HCT116 (cell line): ENCODE data around the gene SYTL3. TPM values are rescaled to one million over a fixed set of nuclear protein-coding genes. Genes with fewer than 3 reads are reported as not detected.

Experiments
- ATAC-seq: fragments of 200-7000 bp; cut with Tn5 transposase; 2 replicates; pipeline ENCODE4 v1.9.1; 2020; ENCODE audit warnings: mild to moderate bottlenecking, moderate library complexity
- BruUV-seq: library from RNA; stranded (reverse); fragments of 400-500 nt; replicated peaks from 2 replicates; lab custom pipeline; 2021; lab: Mats Ljungman, UMichigan
- CTCF ChIA-PET: fragments of 300-600 bp; sonication (Branson Sonifier 250); formaldehyde crosslinking; loops from one replicate; lab custom pipeline; 2021; ENCODE audit warnings: antibody characterized with exemption; lab: Charles Lee
- POLR2A ChIA-PET: fragments of 300-600, 350-600 bp; sonication (Branson Sonifier 250); formaldehyde crosslinking; loops from one replicate; lab custom pipeline; 2021; ENCODE audit warnings: antibody characterized with exemption; lab: Charles Lee
- RAD21 ChIA-PET, 2 experiments: fragments of 300-600 bp; sonication (Branson Sonifier 250); formaldehyde crosslinking; loops; one replicate each; lab custom pipeline; 2023; ENCODE audit warnings: low total read pairs in 2 of 2; ENCODE audit not compliant: uncharacterized antibody in 2 of 2, unreplicated experiment in 2 of 2, low non-redundant PET in 1 of 2; lab: Charles Lee
- DNase-seq: peaks from one replicate; pipeline ENCODE4 v3.0.0-alpha.2; 2010; ENCODE audit warnings: low read depth, low spot score
- H2AFZ ChIP-seq: fragments of 200-600 bp; shearing (Covaris generic), sonication (generic); 2 replicates; pipeline ENCODE4 v1.6.1; 2017; ENCODE audit warnings: low read depth, mixed run types, mixed read lengths, antibody characterized with exemption, low read length; ENCODE audit not compliant: poor library complexity, severe bottlenecking
- H3K27ac ChIP-seq: 2 replicates; pipeline ENCODE4 v1.5.1; 2012; ENCODE audit warnings: low read depth, low read length
- H3K27me3 ChIP-seq: fragments of 200-600 bp; sonication (generic); 2 replicates; pipeline ENCODE4 v1.6.1; 2016; ENCODE audit warnings: mixed run types, low read length, mixed read lengths; ENCODE audit not compliant: insufficient read depth
- H3K36me3 ChIP-seq, 2 experiments: fragments of 200-500 bp in 1 of 2; fragments of 200-600 bp in 1 of 2; sonication (Bioruptor generic) in 1 of 2; sonication (generic) in 1 of 2; 2 replicates each; pipeline versions ENCODE4 v1.5.1 to v1.6.1; 2014 to 2016; ENCODE audit warnings: low read length in 2 of 2, inconsistent platforms in 1 of 2, mixed read lengths in 1 of 2, mixed run types in 1 of 2; ENCODE audit not compliant: insufficient read depth in 2 of 2, control insufficient read depth in 1 of 2
- H3K4me1 ChIP-seq, 2 experiments: fragments of 200-600 bp in 1 of 2; sonication (generic) in 1 of 2; 2 replicates each; pipeline versions ENCODE4 v1.5.1 to v1.6.1; 2012 to 2017; ENCODE audit warnings: low read length in 2 of 2, inconsistent platforms in 1 of 2, mild to moderate bottlenecking in 1 of 2, mixed read lengths in 1 of 2, mixed run types in 1 of 2, moderate library complexity in 1 of 2; ENCODE audit not compliant: insufficient read depth in 2 of 2, control insufficient read depth in 1 of 2
- H3K4me2 ChIP-seq: fragments of 200-600 bp; sonication (generic); 2 replicates; pipeline ENCODE4 v1.6.1; 2017; ENCODE audit warnings: mixed run types, low read length, mixed read lengths
- H3K4me3 ChIP-seq, 2 experiments: fragments of 200-600 bp in 1 of 2; sonication (generic) in 1 of 2; replicated peaks in 1 of 2; 2 replicates each; pipeline ENCODE4 v1.5.1; 2011 to 2016; ENCODE audit warnings: low read length in 2 of 2, control low read depth in 1 of 2, low read depth in 1 of 2, mild to moderate bottlenecking in 1 of 2, mixed read lengths in 1 of 2, mixed run types in 1 of 2
- H3K79me2 ChIP-seq: fragments of 200-600 bp; sonication (generic); 2 replicates; pipeline ENCODE4 v1.6.1; 2017; ENCODE audit warnings: mild to moderate bottlenecking, mixed run types, low read length, moderate library complexity, mixed read lengths; ENCODE audit not compliant: insufficient read depth
- H3K9ac ChIP-seq: fragments of 200-600 bp; sonication (generic); 2 replicates; pipeline ENCODE4 v1.6.1; 2016; ENCODE audit warnings: low read length, mixed read lengths
- H3K9me2 ChIP-seq: fragments of 200-600 bp; sonication (generic), shearing (Covaris generic); 2 replicates; pipeline ENCODE4 v1.6.1; 2017; ENCODE audit warnings: mixed run types, mild to moderate bottlenecking, moderate library complexity; ENCODE audit not compliant: insufficient read depth
- H3K9me3 ChIP-seq, 2 experiments: fragments of 200-500 bp in 1 of 2; fragments of 200-600 bp in 1 of 2; sonication (Bioruptor generic) in 1 of 2; sonication (generic) in 1 of 2; 2 replicates each; pipeline ENCODE4 v1.6.1; 2014 to 2017; ENCODE audit warnings: low read length in 2 of 2, mixed read lengths in 2 of 2, inconsistent platforms in 1 of 2, low read depth in 1 of 2, mild to moderate bottlenecking in 1 of 2, mixed run types in 1 of 2, moderate library complexity in 1 of 2; ENCODE audit not compliant: control insufficient read depth in 1 of 2, insufficient read depth in 1 of 2
- H4K20me1 ChIP-seq: fragments of 200-600 bp; sonication (generic), shearing (Covaris generic); 2 replicates; pipeline ENCODE4 v1.6.1; 2017; ENCODE audit warnings: mixed run types, mild to moderate bottlenecking, moderate library complexity; ENCODE audit not compliant: insufficient read depth
- ATF3 ChIP-seq: IDR thresholded peaks from 2 replicates; pipeline ENCODE4 v1.6.1; 2012
- CBX3 ChIP-seq: IDR thresholded peaks from 2 replicates; pipeline ENCODE4 v1.6.1; 2012; ENCODE audit warnings: low read depth
- CEBPB ChIP-seq: IDR thresholded peaks from 2 replicates; pipeline ENCODE4 v1.6.1; 2012; ENCODE audit warnings: low read depth
- EGR1 ChIP-seq: IDR thresholded peaks from 2 replicates; pipeline ENCODE4 v1.6.1; 2012; ENCODE audit warnings: low read depth
- ELF1 ChIP-seq: IDR thresholded peaks from 2 replicates; pipeline ENCODE4 v1.6.1; 2012; ENCODE audit warnings: low read depth, borderline replicate concordance
- FOSL1 ChIP-seq: IDR thresholded peaks from 2 replicates; pipeline ENCODE4 v1.6.1; 2012; ENCODE audit warnings: low read depth
- MAX ChIP-seq: IDR thresholded peaks from 2 replicates; pipeline ENCODE4 v1.6.1; 2012
- POLR2A ChIP-seq: IDR thresholded peaks from 2 replicates; pipeline ENCODE4 v1.7.0; 2011; ENCODE audit warnings: borderline replicate concordance; ENCODE audit not compliant: insufficient read depth, insufficient read length; ENCODE audit errors: extremely low read depth
- POLR2AphosphoS5 ChIP-seq: IDR thresholded peaks from 2 replicates; pipeline ENCODE4 v1.6.1; 2011; ENCODE audit warnings: mild to moderate bottlenecking, low read depth, low read length, moderate library complexity
- RAD21 ChIP-seq: IDR thresholded peaks from 2 replicates; pipeline ENCODE4 v1.6.1; 2012; ENCODE audit warnings: low read depth, mild to moderate bottlenecking
- SIN3A ChIP-seq: IDR thresholded peaks from 2 replicates; pipeline ENCODE4 v1.6.1; 2012; ENCODE audit warnings: low read depth
- SP1 ChIP-seq: IDR thresholded peaks from 2 replicates; pipeline ENCODE4 v1.6.1; 2012; ENCODE audit warnings: low read depth
- SRF ChIP-seq: IDR thresholded peaks from 2 replicates; pipeline ENCODE4 v1.6.1; 2012; ENCODE audit warnings: low read depth
- TCF7L2 ChIP-seq: IDR thresholded peaks from 2 replicates; pipeline ENCODE4 v1.7.0; 2011; ENCODE audit warnings: borderline replicate concordance, inconsistent platforms; ENCODE audit not compliant: insufficient read depth, insufficient read length; ENCODE audit errors: extremely low read depth
- YY1 ChIP-seq: IDR thresholded peaks from 2 replicates; pipeline ENCODE4 v1.6.1; 2011; ENCODE audit warnings: low read length, low read depth, moderate library complexity, mild to moderate bottlenecking; ENCODE audit not compliant: insufficient replicate concordance; ENCODE audit errors: extremely low read depth
- ZFX ChIP-seq: fragments of 450-650 bp; IDR thresholded peaks from 2 replicates; pipeline ENCODE4 v1.6.1; 2017
- intact Hi-C: fragments of 100-400 bp; cut with micrococcal nuclease; formaldehyde crosslinking; loops from 2 replicates; pipeline ENCODE4 v1.10.0; 2022
- total RNA-seq: library from RNA; stranded (reverse); gene quantifications from one replicate; pipeline ENCODE4 v1.2.1, GENCODE V29; 2021; ENCODE audit not compliant: unreplicated experiment
- TF ChIP-seq, protein P1 (sequence below), 3 experiments: fragments of 200-600 bp in 1 of 3; sonication (generic) in 1 of 3; IDR thresholded peaks in 2 of 3; conservative IDR thresholded peaks in 1 of 3; 2 replicates each; pipeline ENCODE4 v1.5.1; 2012 to 2017; ENCODE audit warnings: low read depth in 2 of 3, low read length in 2 of 3, antibody characterized with exemption in 1 of 3, borderline replicate concordance in 1 of 3, control low read depth in 1 of 3, mild to moderate bottlenecking in 1 of 3, mixed read lengths in 1 of 3, mixed run types in 1 of 3, moderate library complexity in 1 of 3; ENCODE audit not compliant: insufficient read depth in 1 of 3
- TF ChIP-seq, protein P2 (sequence below): IDR thresholded peaks from 2 replicates; pipeline ENCODE4 v1.6.1; 2011; ENCODE audit warnings: mild to moderate bottlenecking, low read length, moderate library complexity; ENCODE audit not compliant: insufficient replicate concordance; ENCODE audit errors: extremely low read depth

Gene SYTL3
- total RNA-seq, 1 experiment from 2014 or later = 55.3 TPM

GRCh38 chr6:158785036-158785435 lies 135.2 kb downstream of the SYTL3 start:
- BruUV-seq = no TSS peak
- Histone ChIP-seq H3K4me2 (peak overlapping the region; percentile 8), H3K27ac (peak overlapping the region; percentile 34), H2AFZ (no peak overlapping the region), H3K79me2 (peaks cover 100% of the 10 kb centered on the region), H4K20me1 (peaks cover 79% of the 10 kb centered on the region; the same call in 1 of the 2 replicates), H3K9me3 (no peaks in the 10 kb centered on the region), H3K36me3 (peaks cover 70 to 100% of the 10 kb centered on the region in 2 experiments), H3K27me3 (no peaks in the 10 kb centered on the region), H3K4me1 (peaks cover 58 to 100% of the 10 kb centered on the region in 2 experiments), H3K9ac (peak overlapping the region; percentile 27), H3K4me3 (no peak overlapping the region), H3K9me2 (no peaks in the 10 kb centered on the region)
- ATAC-seq (peak; percentile 4), DNase-seq (no peak)
- intact Hi-C loops = no loop called here
- TF ChIP-seq YY1 = no peak
- no peak for TF ChIP-seq FOSL1
- no peak for TF ChIP-seq ATF3
- no peak; the same call in 1 of the 2 replicates for TF ChIP-seq POLR2AphosphoS5
- no peak for TF ChIP-seq ZFX
- TF ChIP-seq RAD21 = no peak
- TF ChIP-seq SRF = no peak
- TF ChIP-seq, protein P1, sequence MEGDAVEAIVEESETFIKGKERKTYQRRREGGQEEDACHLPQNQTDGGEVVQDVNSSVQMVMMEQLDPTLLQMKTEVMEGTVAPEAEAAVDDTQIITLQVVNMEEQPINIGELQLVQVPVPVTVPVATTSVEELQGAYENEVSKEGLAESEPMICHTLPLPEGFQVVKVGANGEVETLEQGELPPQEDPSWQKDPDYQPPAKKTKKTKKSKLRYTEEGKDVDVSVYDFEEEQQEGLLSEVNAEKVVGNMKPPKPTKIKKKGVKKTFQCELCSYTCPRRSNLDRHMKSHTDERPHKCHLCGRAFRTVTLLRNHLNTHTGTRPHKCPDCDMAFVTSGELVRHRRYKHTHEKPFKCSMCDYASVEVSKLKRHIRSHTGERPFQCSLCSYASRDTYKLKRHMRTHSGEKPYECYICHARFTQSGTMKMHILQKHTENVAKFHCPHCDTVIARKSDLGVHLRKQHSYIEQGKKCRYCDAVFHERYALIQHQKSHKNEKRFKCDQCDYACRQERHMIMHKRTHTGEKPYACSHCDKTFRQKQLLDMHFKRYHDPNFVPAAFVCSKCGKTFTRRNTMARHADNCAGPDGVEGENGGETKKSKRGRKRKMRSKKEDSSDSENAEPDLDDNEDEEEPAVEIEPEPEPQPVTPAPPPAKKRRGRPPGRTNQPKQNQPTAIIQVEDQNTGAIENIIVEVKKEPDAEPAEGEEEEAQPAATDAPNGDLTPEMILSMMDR (IDR thresholded peaks at IDR 0.05 in 2 of 3, conservative IDR thresholded peaks at IDR 0.05 in 1 of 3; ENCODE audit: borderline replicate concordance in 1 of 3, insufficient read depth in 1 of 3, low read depth in 2 of 3, low read length in 2 of 3) = no peak
- TF ChIP-seq POLR2A = no peak
- TF ChIP-seq CBX3 = no peak
- TF ChIP-seq SP1 = no peak
- TF ChIP-seq SIN3A = no peak
- TF ChIP-seq TCF7L2 = no peak
- TF ChIP-seq ELF1 = no peak
- TF ChIP-seq, protein P2, sequence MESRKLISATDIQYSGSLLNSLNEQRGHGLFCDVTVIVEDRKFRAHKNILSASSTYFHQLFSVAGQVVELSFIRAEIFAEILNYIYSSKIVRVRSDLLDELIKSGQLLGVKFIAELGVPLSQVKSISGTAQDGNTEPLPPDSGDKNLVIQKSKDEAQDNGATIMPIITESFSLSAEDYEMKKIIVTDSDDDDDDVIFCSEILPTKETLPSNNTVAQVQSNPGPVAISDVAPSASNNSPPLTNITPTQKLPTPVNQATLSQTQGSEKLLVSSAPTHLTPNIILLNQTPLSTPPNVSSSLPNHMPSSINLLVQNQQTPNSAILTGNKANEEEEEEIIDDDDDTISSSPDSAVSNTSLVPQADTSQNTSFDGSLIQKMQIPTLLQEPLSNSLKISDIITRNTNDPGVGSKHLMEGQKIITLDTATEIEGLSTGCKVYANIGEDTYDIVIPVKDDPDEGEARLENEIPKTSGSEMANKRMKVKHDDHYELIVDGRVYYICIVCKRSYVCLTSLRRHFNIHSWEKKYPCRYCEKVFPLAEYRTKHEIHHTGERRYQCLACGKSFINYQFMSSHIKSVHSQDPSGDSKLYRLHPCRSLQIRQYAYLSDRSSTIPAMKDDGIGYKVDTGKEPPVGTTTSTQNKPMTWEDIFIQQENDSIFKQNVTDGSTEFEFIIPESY = no peak
- no peak for TF ChIP-seq MAX
- TF ChIP-seq EGR1 = no peak
- no peak for TF ChIP-seq CEBPB
- ChIA-PET CTCF (no interaction called here), RAD21 (no interaction called here), POLR2A (no interaction called here)
